GM21515 (cell line): ENCODE results near the gene NXPH4.

Experiments
- ATAC-seq: cut with Tn5 transposase; IDR thresholded peaks from one replicate; pipeline ENCODE4 v1.9.1; 2021; ENCODE audit not compliant: unreplicated experiment

The NXPH4 gene

GRCh38 chr12:57241402-57242310 is 25.1 kb downstream of the NXPH4 start:
- ATAC-seq = no peak

- ATAC-seq = no peak
These were observed 25.7 kb downstream of the NXPH4 start for GRCh38 chr12:57242329-57242690.

- ATAC-seq = no peak
These were observed 26.3 kb downstream of the NXPH4 start for GRCh38 chr12:57242691-57243454.

- no peak for ATAC-seq
These were observed 27.1 kb downstream of the NXPH4 start for GRCh38 chr12:57243521-57244311.

GRCh38 chr12:57244312-57244696 is 27.7 kb downstream of the NXPH4 start:
- no peak for ATAC-seq

GRCh38 chr12:57247041-57247440 is 30.4 kb downstream of the NXPH4 start:
- no peak for ATAC-seq

- ATAC-seq = no peak
These were observed 32.5 kb downstream of the NXPH4 start for GRCh38 chr12:57248934-57249742.

GRCh38 chr12:57250541-57250940 is 33.9 kb downstream of the NXPH4 start:
- no peak for ATAC-seq

- no peak for ATAC-seq
These were observed 34.4 kb downstream of the NXPH4 start, which contains the start of gene STAC3 for GRCh38 chr12:57250956-57251355. TSS of gene STAC3 (minus strand) at chr12:57251187. CDS start at chr12:57249636, 1,551 bp downstream.

- no peak for ATAC-seq
These were observed 38.1 kb downstream of the NXPH4 start for GRCh38 chr12:57254506-57255280.

GRCh38 chr12:57255916-57256315 is 39.3 kb downstream of the NXPH4 start:
- no peak for ATAC-seq

- ATAC-seq = no peak
These were observed 42.7 kb downstream of the NXPH4 start for GRCh38 chr12:57258977-57259970.

- no peak for ATAC-seq
These were observed 43.8 kb downstream of the NXPH4 start for GRCh38 chr12:57260366-57260765.

GRCh38 chr12:57261428-57261865 is 44.9 kb downstream of the NXPH4 start:
- no peak for ATAC-seq

GRCh38 chr12:57262126-57262822 is 45.7 kb downstream of the NXPH4 start:
- ATAC-seq = no peak

- no peak for ATAC-seq
These were observed 46.5 kb downstream of the NXPH4 start for GRCh38 chr12:57263096-57263495.

GRCh38 chr12:57266681-57267080 is 50.1 kb downstream of the NXPH4 start:
- ATAC-seq = no peak

GRCh38 chr12:57268264-57268663 is 51.7 kb downstream of the NXPH4 start:
- no peak for ATAC-seq
